ENCODE results near the gene ZMIZ1.

The ZMIZ1 gene

GRCh38 chr10:79358811-79359210 is 290.0 kb downstream of the ZMIZ1 start:
- Histone ChIP-seq H4K8ac (ENCODE audit: low read length) (no peak overlapping the region), H3K9me3 (ENCODE audit: control insufficient read depth, low read length) (no peaks in the 10 kb centered on the region), H2BK12ac (ENCODE audit: low read length in 2 of 2) (no peak overlapping the region), H3K27me3 (ENCODE audit: control insufficient read depth in 1 of 2, insufficient read depth in 1 of 2, low read length in 2 of 2) (no peaks in the 10 kb centered on the region), H3K23ac (ENCODE audit: low read length in 2 of 2) (no peak overlapping the region), H3K36me3 (ENCODE audit: control insufficient read depth in 1 of 2, insufficient read depth in 2 of 2, low read depth in 1 of 2, low read length in 2 of 2) (peaks cover 21 to 32% of the 10 kb centered on the region in 2 experiments), H3K14ac (ENCODE audit: low read length in 2 of 2) (no peak overlapping the region), H3K4me3 (ENCODE audit: insufficient read depth in 1 of 2, low read depth in 1 of 2, low read length in 2 of 2) (no peak overlapping the region), H3K4me2 (ENCODE audit: low read length, poor library complexity, severe bottlenecking) (no peak overlapping the region), H2AK5ac (ENCODE audit: low read length, severe bottlenecking) (no peak overlapping the region), H2BK120ac (ENCODE audit: low read depth, low read length) (no peak overlapping the region), H3K79me1 (replicated peaks; ENCODE audit: low read length, poor library complexity, severe bottlenecking) (peaks cover 13% of the 10 kb centered on the region), H3K9ac (ENCODE audit: low read length) (no peak overlapping the region), H3K27ac (ENCODE audit: low read length, poor library complexity, severe bottlenecking) (no peak overlapping the region), H2BK15ac (ENCODE audit: low read depth, poor library complexity, severe bottlenecking) (no peak overlapping the region), H3K18ac (ENCODE audit: low read depth in 1 of 2, low read length in 2 of 2) (no peak overlapping the region), H2BK5ac (ENCODE audit: low read depth, low read length, poor library complexity, severe bottlenecking) (no peak overlapping the region), H3K4ac (ENCODE audit: low read depth in 1 of 2, low read length in 2 of 2) (no peak overlapping the region), H2AFZ (ENCODE audit: low read depth, low read length) (no peak overlapping the region), H4K91ac (ENCODE audit: low read length) (no peak overlapping the region), H3K4me1 (ENCODE audit: control insufficient read depth, insufficient read depth, low read depth, low read length) (no peaks in the 10 kb centered on the region)
- no peak for DNase-seq
- WGBS = 94% methylated on average over 5 of the region's 5 CpGs

DNA sequence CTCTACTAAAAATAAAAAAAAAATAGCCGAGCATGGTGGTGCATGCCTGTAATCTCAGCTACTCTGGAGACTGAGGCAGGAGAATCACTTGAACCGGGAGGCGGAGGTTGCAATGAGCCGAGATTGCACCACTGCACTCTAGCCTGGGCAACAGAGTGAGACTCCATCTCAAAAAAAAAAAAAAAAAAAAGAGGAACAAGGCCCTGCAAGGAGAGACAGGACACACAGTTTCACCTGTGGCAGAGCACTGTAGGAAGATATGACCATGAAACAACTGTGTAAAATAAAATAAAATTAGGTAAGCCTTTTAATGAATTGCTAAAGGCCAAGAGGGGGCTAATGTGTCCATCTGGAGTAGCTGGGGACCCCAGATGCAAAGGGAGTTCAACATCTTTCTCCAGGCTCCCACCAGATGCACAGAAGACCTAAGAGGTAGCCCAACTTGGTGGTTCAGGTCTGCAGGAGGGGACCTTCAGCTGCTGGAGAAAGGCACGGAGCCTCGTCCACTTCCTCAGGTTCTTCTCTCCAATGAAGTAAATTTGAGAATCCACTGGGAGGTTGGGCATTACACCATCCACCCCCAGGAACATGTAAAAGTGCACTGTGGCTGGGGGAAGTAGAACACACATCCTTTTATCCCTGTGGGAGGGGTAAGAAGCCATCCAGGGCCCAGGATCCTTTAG is 291.2 kb downstream of the ZMIZ1 start:
- Histone ChIP-seq H3K23ac (ENCODE audit: low read length in 2 of 2) (no peak overlapping the region), H3K18ac (ENCODE audit: low read depth in 1 of 2, low read length in 2 of 2) (no peak overlapping the region), H3K36me3 (ENCODE audit: control insufficient read depth in 1 of 2, insufficient read depth in 2 of 2, low read depth in 1 of 2, low read length in 2 of 2) (peaks cover 10 to 20% of the 10 kb centered on the region in 2 experiments), H2AFZ (ENCODE audit: low read depth, low read length) (no peak overlapping the region), H2BK5ac (ENCODE audit: low read depth, low read length, poor library complexity, severe bottlenecking) (no peak overlapping the region), H2AK5ac (ENCODE audit: low read length, severe bottlenecking) (no peak overlapping the region), H3K4me2 (ENCODE audit: low read length, poor library complexity, severe bottlenecking) (no peak overlapping the region), H3K27ac (ENCODE audit: low read length, poor library complexity, severe bottlenecking) (no peak overlapping the region), H3K9ac (ENCODE audit: low read length) (no peak overlapping the region), H3K9me3 (ENCODE audit: control insufficient read depth, low read length) (peaks cover 6% of the 10 kb centered on the region), H3K4ac (ENCODE audit: low read depth in 1 of 2, low read length in 2 of 2) (no peak overlapping the region), H3K4me1 (ENCODE audit: control insufficient read depth, insufficient read depth, low read depth, low read length) (no peaks in the 10 kb centered on the region), H3K14ac (ENCODE audit: low read length in 2 of 2) (no peak overlapping the region), H4K8ac (ENCODE audit: low read length) (no peak overlapping the region), H3K79me1 (replicated peaks; ENCODE audit: low read length, poor library complexity, severe bottlenecking) (peaks cover 7% of the 10 kb centered on the region), H4K91ac (ENCODE audit: low read length) (no peak overlapping the region), H2BK120ac (ENCODE audit: low read depth, low read length) (no peak overlapping the region), H2BK12ac (ENCODE audit: low read length in 2 of 2) (no peak overlapping the region), H3K4me3 (ENCODE audit: insufficient read depth in 1 of 2, low read depth in 1 of 2, low read length in 2 of 2) (no peak overlapping the region), H3K27me3 (ENCODE audit: control insufficient read depth in 1 of 2, insufficient read depth in 1 of 2, low read length in 2 of 2) (no peaks in the 10 kb centered on the region), H2BK15ac (ENCODE audit: low read depth, poor library complexity, severe bottlenecking) (no peak overlapping the region)
- 95% methylated on average over 6 of the region's 6 CpGs for WGBS
- no peak for DNase-seq

DNA sequence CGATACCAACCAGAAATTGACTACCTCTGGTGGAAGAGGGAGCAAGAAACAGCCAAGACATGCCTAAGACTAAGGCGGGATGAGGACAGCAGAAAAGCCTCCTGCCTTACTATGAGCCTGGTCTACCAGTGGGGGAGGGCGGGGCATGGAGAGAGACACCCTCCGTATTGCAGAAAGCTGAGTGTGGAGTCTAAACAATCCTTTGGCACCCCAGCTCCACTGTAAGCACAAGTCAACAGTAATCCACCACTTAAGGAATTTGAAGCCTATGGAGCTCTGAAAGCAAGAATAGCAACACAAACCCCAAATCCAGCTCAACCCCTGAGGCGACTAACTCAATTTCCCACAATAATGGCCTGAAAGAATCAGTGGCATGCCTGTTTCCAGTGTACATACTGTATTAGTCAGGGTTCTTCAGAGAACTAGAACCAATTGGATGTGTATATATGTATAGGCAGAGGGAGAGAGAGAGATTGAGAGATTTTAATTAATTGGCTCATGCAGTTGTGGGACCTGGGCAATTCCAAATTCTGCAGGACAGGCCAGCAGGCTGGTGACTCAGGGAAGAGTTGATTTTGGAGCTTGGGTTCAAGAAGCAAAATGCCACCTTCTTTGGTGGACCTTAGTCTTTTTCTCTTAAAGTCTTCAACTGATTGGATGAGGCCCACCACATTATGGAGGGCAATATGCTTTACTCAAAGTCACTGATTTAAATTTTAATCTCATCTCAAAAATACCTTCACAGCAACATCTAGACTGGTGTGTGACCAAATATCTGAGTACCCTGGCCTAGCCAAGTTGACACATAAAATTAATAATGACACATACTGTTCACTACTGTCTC is 292.0 kb downstream of the ZMIZ1 start:
- peaks cover 6% of the 10 kb centered on the region for H3K9me3 ChIP-seq (ENCODE audit: control insufficient read depth, low read length)
- H2AK5ac ChIP-seq (ENCODE audit: low read length, severe bottlenecking) = no peak overlapping the region
- H3K36me3 ChIP-seq (ENCODE audit: control insufficient read depth in 1 of 2, insufficient read depth in 2 of 2, low read depth in 1 of 2, low read length in 2 of 2) = peaks cover 3 to 13% of the 10 kb centered on the region in 2 experiments
- no peaks in the 10 kb centered on the region for H3K27me3 ChIP-seq (ENCODE audit: control insufficient read depth in 1 of 2, insufficient read depth in 1 of 2, low read length in 2 of 2)
- no peaks in the 10 kb centered on the region for H3K4me1 ChIP-seq (ENCODE audit: control insufficient read depth, insufficient read depth, low read depth, low read length)
- peaks cover 2% of the 10 kb centered on the region for H3K79me1 ChIP-seq (replicated peaks; ENCODE audit: low read length, poor library complexity, severe bottlenecking)
- H3K27ac ChIP-seq (ENCODE audit: low read length, poor library complexity, severe bottlenecking) = no peak overlapping the region
- DNase-seq = no peak
- no peak overlapping the region for H3K4me2 ChIP-seq (ENCODE audit: low read length, poor library complexity, severe bottlenecking)
- WGBS = 89% methylated on average over 4 of the region's 5 CpGs
- H2BK15ac ChIP-seq (ENCODE audit: low read depth, poor library complexity, severe bottlenecking) = no peak overlapping the region
- H3K4me3 ChIP-seq (ENCODE audit: insufficient read depth in 1 of 2, low read depth in 1 of 2, low read length in 2 of 2) = no peak overlapping the region
- H3K14ac ChIP-seq (ENCODE audit: low read length in 2 of 2) = no peak overlapping the region
- H3K23ac ChIP-seq (ENCODE audit: low read length in 2 of 2) = no peak overlapping the region
- H3K4ac ChIP-seq (ENCODE audit: low read depth in 1 of 2, low read length in 2 of 2) = no peak overlapping the region
- no peak overlapping the region for H4K91ac ChIP-seq (ENCODE audit: low read length)
- H2BK120ac ChIP-seq (ENCODE audit: low read depth, low read length) = no peak overlapping the region
- no peak overlapping the region for H3K18ac ChIP-seq (ENCODE audit: low read depth in 1 of 2, low read length in 2 of 2)
- no peak overlapping the region for H2BK12ac ChIP-seq (ENCODE audit: low read length in 2 of 2)
- no peak overlapping the region for H2AFZ ChIP-seq (ENCODE audit: low read depth, low read length)
- H2BK5ac ChIP-seq (ENCODE audit: low read depth, low read length, poor library complexity, severe bottlenecking) = no peak overlapping the region
- no peak overlapping the region for H3K9ac ChIP-seq (ENCODE audit: low read length)
- no peak overlapping the region for H4K8ac ChIP-seq (ENCODE audit: low read length)

GRCh38 chr10:79361726-79362397 is 293.1 kb downstream of the ZMIZ1 start:
- H2AK5ac ChIP-seq (ENCODE audit: low read length, severe bottlenecking) = no peak overlapping the region
- peaks cover 6% of the 10 kb centered on the region for H3K9me3 ChIP-seq (ENCODE audit: control insufficient read depth, low read length)
- no peak overlapping the region for H2AFZ ChIP-seq (ENCODE audit: low read depth, low read length)
- H3K23ac ChIP-seq (ENCODE audit: low read length in 2 of 2) = no peak overlapping the region
- H3K4me2 ChIP-seq (ENCODE audit: low read length, poor library complexity, severe bottlenecking) = no peak overlapping the region
- no peak overlapping the region for H3K4ac ChIP-seq (ENCODE audit: low read depth in 1 of 2, low read length in 2 of 2)
- WGBS = 90% methylated on average over 2 of the region's 4 CpGs
- DNase-seq = no peak
- H3K79me1 ChIP-seq (replicated peaks; ENCODE audit: low read length, poor library complexity, severe bottlenecking) = no peaks in the 10 kb centered on the region
- peaks cover 0 to 6% of the 10 kb centered on the region in 2 experiments for H3K36me3 ChIP-seq (ENCODE audit: control insufficient read depth in 1 of 2, insufficient read depth in 2 of 2, low read depth in 1 of 2, low read length in 2 of 2)
- H3K27me3 ChIP-seq (ENCODE audit: control insufficient read depth in 1 of 2, insufficient read depth in 1 of 2, low read length in 2 of 2) = no peaks in the 10 kb centered on the region
- H2BK5ac ChIP-seq (ENCODE audit: low read depth, low read length, poor library complexity, severe bottlenecking) = no peak overlapping the region
- no peak overlapping the region for H4K91ac ChIP-seq (ENCODE audit: low read length)
- no peaks in the 10 kb centered on the region for H3K4me1 ChIP-seq (ENCODE audit: control insufficient read depth, insufficient read depth, low read depth, low read length)
- no peak overlapping the region for H3K4me3 ChIP-seq (ENCODE audit: insufficient read depth in 1 of 2, low read depth in 1 of 2, low read length in 2 of 2)
- H3K9ac ChIP-seq (ENCODE audit: low read length) = no peak overlapping the region
- H3K18ac ChIP-seq (ENCODE audit: low read depth in 1 of 2, low read length in 2 of 2) = no peak overlapping the region
- no peak overlapping the region for H2BK120ac ChIP-seq (ENCODE audit: low read depth, low read length)
- no peak overlapping the region for H2BK15ac ChIP-seq (ENCODE audit: low read depth, poor library complexity, severe bottlenecking)
- no peak overlapping the region for H3K27ac ChIP-seq (ENCODE audit: low read length, poor library complexity, severe bottlenecking)
- H3K14ac ChIP-seq (ENCODE audit: low read length in 2 of 2) = no peak overlapping the region
- H2BK12ac ChIP-seq (ENCODE audit: low read length in 2 of 2) = no peak overlapping the region
- no peak overlapping the region for H4K8ac ChIP-seq (ENCODE audit: low read length)

Data from mesenchymal stem cell (in vitro differentiated cells and primary cell).